HUES48 (cell line): Measurements from ENCODE around the gene IL2.

ENCODE experiments used
- H3K27ac ChIP-seq: one replicate; pipeline ENCODE4 v1.7.0; 2013; ENCODE audit warnings: low read depth, low read length, inconsistent platforms
- H3K27me3 ChIP-seq: 2 replicates; pipeline ENCODE4 v1.6.1; 2013; ENCODE audit warnings: mild to moderate bottlenecking, low read length; ENCODE audit not compliant: control insufficient read depth, insufficient read depth
- H3K36me3 ChIP-seq: 2 replicates; pipeline ENCODE4 v1.6.1; 2013; ENCODE audit warnings: low read length; ENCODE audit not compliant: control insufficient read depth, insufficient read depth
- H3K4me1 ChIP-seq: 2 replicates; pipeline ENCODE4 v1.6.1; 2013; ENCODE audit warnings: mild to moderate bottlenecking, low read length; ENCODE audit not compliant: control insufficient read depth, insufficient read depth
- H3K4me3 ChIP-seq: 2 replicates; pipeline ENCODE4 v1.5.1; 2013; ENCODE audit warnings: mild to moderate bottlenecking, low read depth, low read length
- H3K9ac ChIP-seq: 2 replicates; pipeline ENCODE4 v1.6.1; 2013; ENCODE audit warnings: mild to moderate bottlenecking, low read depth, low read length, moderate library complexity
- H3K9me3 ChIP-seq: 2 replicates; pipeline ENCODE4 v1.6.1; 2013; ENCODE audit warnings: low read length; ENCODE audit not compliant: control insufficient read depth, insufficient read depth

The IL2 gene

GRCh38 chr4:122456231-122457116, at the start of gene IL2:
Gene IL2, minus strand, starts transcription at chr4:122456725. Its CDS starts 285 bp downstream, at chr4:122456440.
- Histone ChIP-seq H3K9ac (no peak within 1 kb of the TSS), H3K4me1 (peaks cover 3% of the 10 kb centered on the region; the same call in 1 of the 2 replicates), H3K36me3 (no peaks in the 10 kb centered on the region), H3K4me3 (no peak within 1 kb of the TSS), H3K9me3 (no peaks in the 10 kb centered on the region), H3K27ac (no peak within 1 kb of the TSS), H3K27me3 (no peaks in the 10 kb centered on the region)

GRCh38 chr4:122503214-122503613, 46.7 kb upstream of the IL2 start:
- no peak overlapping the region for H3K9ac ChIP-seq

GRCh38 chr4:122500852-122501501, 44.5 kb upstream of the IL2 start:
- Histone ChIP-seq H3K4me3 (no peak overlapping the region), H3K9me3 (no peaks in the 10 kb centered on the region), H3K9ac (no peak overlapping the region), H3K36me3 (no peaks in the 10 kb centered on the region), H3K4me1 (no peaks in the 10 kb centered on the region), H3K27ac (no peak overlapping the region), H3K27me3 (no peaks in the 10 kb centered on the region)

More at GRCh38 chr4:122503214-122503613, 46.7 kb upstream of the IL2 start:
- H3K27ac ChIP-seq: no peak overlapping the region
- H3K9me3 ChIP-seq: no peaks in the 10 kb centered on the region
- H3K36me3 ChIP-seq: no peaks in the 10 kb centered on the region
- no peaks in the 10 kb centered on the region for H3K27me3 ChIP-seq
- no peak overlapping the region for H3K4me3 ChIP-seq
- no peaks in the 10 kb centered on the region for H3K4me1 ChIP-seq

GRCh38 chr4:122489061-122489460, 32.5 kb upstream of the IL2 start:
- Histone ChIP-seq H3K9ac (no peak overlapping the region), H3K4me1 (no peaks in the 10 kb centered on the region), H3K27me3 (no peaks in the 10 kb centered on the region), H3K36me3 (no peaks in the 10 kb centered on the region), H3K9me3 (peaks cover 24% of the 10 kb centered on the region), H3K27ac (no peak overlapping the region), H3K4me3 (no peak overlapping the region)

- Histone ChIP-seq H3K27me3 (no peaks in the 10 kb centered on the region), H3K9ac (no peak overlapping the region), H3K27ac (no peak overlapping the region), H3K4me3 (no peak overlapping the region), H3K9me3 (no peaks in the 10 kb centered on the region), H3K36me3 (no peaks in the 10 kb centered on the region), H3K4me1 (no peaks in the 10 kb centered on the region)
Observed at GRCh38 chr4:122483481-122483880, 27.0 kb upstream of the IL2 start.

- Histone ChIP-seq H3K4me3 (no peak overlapping the region), H3K27ac (no peak overlapping the region), H3K9ac (no peak overlapping the region), H3K36me3 (no peaks in the 10 kb centered on the region), H3K4me1 (no peaks in the 10 kb centered on the region), H3K9me3 (no peaks in the 10 kb centered on the region), H3K27me3 (no peaks in the 10 kb centered on the region)
Observed at GRCh38 chr4:122481766-122482405, 25.4 kb upstream of the IL2 start.

GRCh38 chr4:122480655-122481487, 24.3 kb upstream of the IL2 start:
- Histone ChIP-seq H3K9ac (no peak overlapping the region), H3K4me3 (no peak overlapping the region), H3K27me3 (no peaks in the 10 kb centered on the region), H3K9me3 (no peaks in the 10 kb centered on the region), H3K4me1 (no peaks in the 10 kb centered on the region), H3K36me3 (no peaks in the 10 kb centered on the region), H3K27ac (no peak overlapping the region)

GRCh38 chr4:122479935-122480416, 23.5 kb upstream of the IL2 start:
- H3K27ac ChIP-seq: no peak overlapping the region

GRCh38 chr4:122476745-122477144, 20.2 kb upstream of the IL2 start:
- H3K4me1 ChIP-seq: no peaks in the 10 kb centered on the region
- no peaks in the 10 kb centered on the region for H3K36me3 ChIP-seq
- H3K4me3 ChIP-seq: no peak overlapping the region
- H3K9ac ChIP-seq: no peak overlapping the region
- H3K27me3 ChIP-seq: no peaks in the 10 kb centered on the region
- no peak overlapping the region for H3K27ac ChIP-seq
- H3K9me3 ChIP-seq: no peaks in the 10 kb centered on the region

More at GRCh38 chr4:122479935-122480416, 23.5 kb upstream of the IL2 start:
- Histone ChIP-seq H3K4me1 (no peaks in the 10 kb centered on the region), H3K4me3 (no peak overlapping the region), H3K9ac (no peak overlapping the region), H3K9me3 (no peaks in the 10 kb centered on the region), H3K36me3 (no peaks in the 10 kb centered on the region), H3K27me3 (no peaks in the 10 kb centered on the region)

- Histone ChIP-seq H3K36me3 (no peaks in the 10 kb centered on the region), H3K9ac (no peak overlapping the region), H3K4me3 (no peak overlapping the region), H3K4me1 (no peaks in the 10 kb centered on the region), H3K27ac (no peak overlapping the region), H3K9me3 (no peaks in the 10 kb centered on the region), H3K27me3 (no peaks in the 10 kb centered on the region)
Observed at GRCh38 chr4:122476126-122476525, 19.6 kb upstream of the IL2 start.
